SK-N-SH treated with all-trans-retinoic acid at 6 μM for 48 hours (cell line): ENCODE results near the gene TCFL5.

Source experiments
- ATAC-seq: fragments of 200-7000 bp; cut with Tn5 transposase; 3 replicates; pipeline ENCODE4 v1.9.1; 2020; ENCODE audit warnings: mild to moderate bottlenecking, moderate library complexity
- ARNTL ChIP-seq: fragments of 450-650 bp; formaldehyde crosslinking; IDR thresholded peaks from 2 replicates; pipeline ENCODE4 v1.5.0; 2020; ENCODE audit warnings: low read depth, mild to moderate bottlenecking, moderate library complexity, borderline replicate concordance
- BACH2 ChIP-seq: fragments of 250-450 bp; sonication (Bioruptor Pico); IDR thresholded peaks from 2 replicates; pipeline ENCODE4 v1.9.0; 2021; ENCODE audit warnings: mild to moderate bottlenecking, borderline replicate concordance
- CREB5 ChIP-seq: fragments of 250-450 bp; sonication (Bioruptor Pico); IDR thresholded peaks from 2 replicates; pipeline ENCODE4 v1.5.1; 2020; ENCODE audit warnings: low read depth, mild to moderate bottlenecking, moderate library complexity
- CSDC2 ChIP-seq: fragments of 250-450 bp; sonication (Bioruptor Pico); IDR thresholded peaks from 2 replicates; pipeline ENCODE4 v1.5.0; 2020; ENCODE audit warnings: mild to moderate bottlenecking, moderate library complexity
- ESRRG ChIP-seq: fragments of 250-450 bp; sonication (Bioruptor Pico); IDR thresholded peaks from 2 replicates; pipeline ENCODE4 v1.6.1; 2021; ENCODE audit warnings: mild to moderate bottlenecking
- GLIS3 ChIP-seq: fragments of 250-450 bp; sonication (Bioruptor Pico); IDR thresholded peaks from 2 replicates; pipeline ENCODE4 v1.5.0; 2020; ENCODE audit warnings: mild to moderate bottlenecking, moderate library complexity
- ISL1 ChIP-seq: fragments of 250-450 bp; sonication (Bioruptor Pico); IDR thresholded peaks from 2 replicates; pipeline ENCODE4 v2.1.2; 2022; ENCODE audit warnings: mild to moderate bottlenecking, moderate library complexity
- OSR1 ChIP-seq: fragments of 250-450 bp; sonication (Bioruptor Pico); IDR thresholded peaks from 2 replicates; pipeline ENCODE4 v1.8.0; 2022; ENCODE audit warnings: moderate library complexity, mild to moderate bottlenecking, inconsistent platforms
- PPARA ChIP-seq: fragments of 250-450 bp; sonication (Bioruptor Pico); IDR thresholded peaks from 2 replicates; pipeline ENCODE4 v1.5.0; 2020; ENCODE audit warnings: mild to moderate bottlenecking, borderline replicate concordance
- SNAI2 ChIP-seq: fragments of 250-450 bp; sonication (Bioruptor Pico); IDR thresholded peaks from 2 replicates; pipeline ENCODE4 v1.5.0; 2020; ENCODE audit warnings: mild to moderate bottlenecking, moderate library complexity
- TCF4 ChIP-seq: fragments of 250-450 bp; sonication (Bioruptor Pico); IDR thresholded peaks from 2 replicates; pipeline ENCODE4 v1.8.0; 2021; ENCODE audit warnings: mild to moderate bottlenecking, moderate library complexity, borderline replicate concordance
- ZC3H10 ChIP-seq: fragments of 250-450 bp; sonication (Bioruptor Pico); IDR thresholded peaks from 2 replicates; pipeline ENCODE4 v1.5.1; 2021; ENCODE audit warnings: mild to moderate bottlenecking, moderate library complexity
- ZFP3 ChIP-seq: fragments of 250-450 bp; sonication (Bioruptor Pico); IDR thresholded peaks from 2 replicates; pipeline ENCODE4 v1.5.0; 2020; ENCODE audit warnings: mild to moderate bottlenecking, moderate library complexity
- ZFP30 ChIP-seq: fragments of 450-650 bp; formaldehyde crosslinking; IDR thresholded peaks from 2 replicates; pipeline ENCODE4 v1.5.0; 2022; ENCODE audit warnings: mild to moderate bottlenecking, moderate library complexity
- ZNF565 ChIP-seq: fragments of 450-650 bp; formaldehyde crosslinking; conservative IDR thresholded peaks from 2 replicates; pipeline ENCODE4 v1.5.0; 2020; ENCODE audit warnings: low read depth, mild to moderate bottlenecking, moderate library complexity
- ZNF70 ChIP-seq: fragments of 450-650 bp; formaldehyde crosslinking; IDR thresholded peaks from 2 replicates; pipeline ENCODE4 v1.5.0; 2020; ENCODE audit warnings: mild to moderate bottlenecking, moderate library complexity
- ZNF8 ChIP-seq: fragments of 450-650 bp; formaldehyde crosslinking; IDR thresholded peaks from 2 replicates; pipeline ENCODE4 v1.5.0; 2020; ENCODE audit warnings: mild to moderate bottlenecking, moderate library complexity
- TF ChIP-seq, protein P1 (sequence below): fragments of 250-450 bp; sonication (Bioruptor Pico); IDR thresholded peaks from 2 replicates; pipeline ENCODE4 v1.5.0; 2020; ENCODE audit warnings: mild to moderate bottlenecking, moderate library complexity
- TF ChIP-seq, protein P2 (sequence below): fragments of 250-450 bp; sonication (Bioruptor Pico); IDR thresholded peaks from 2 replicates; pipeline ENCODE4 v1.8.0; 2021; ENCODE audit warnings: low read depth, mild to moderate bottlenecking, moderate library complexity, borderline replicate concordance
- TF ChIP-seq, protein P3 (sequence below): fragments of 250-450 bp; sonication (Bioruptor Pico); IDR thresholded peaks from 2 replicates; pipeline ENCODE4 v1.5.1; 2021; ENCODE audit warnings: mild to moderate bottlenecking, moderate library complexity

The TCFL5 gene

DNA sequence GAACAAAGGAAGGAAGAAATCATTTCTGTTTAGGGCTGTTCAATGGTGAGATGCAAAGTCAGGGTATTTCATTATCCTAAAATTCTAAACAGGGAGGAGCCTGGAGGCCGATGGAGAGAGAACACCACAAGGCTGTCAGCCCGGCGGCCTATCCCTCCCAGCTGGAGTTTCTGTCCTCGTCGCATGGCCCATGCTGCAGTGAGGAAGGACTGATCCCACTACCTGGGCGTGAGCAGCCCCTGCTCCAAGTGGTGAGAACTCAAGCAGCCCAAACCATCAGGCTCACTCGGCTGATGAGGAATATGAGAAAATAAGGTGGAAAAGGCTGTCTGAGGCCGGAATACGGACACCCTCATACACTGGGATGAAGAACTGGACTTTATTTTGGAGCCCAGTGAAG, 33.9 kb upstream of the TCFL5 start:
- no peak for TF ChIP-seq ZNF8 (CRISPR knock-in tag)
- no peak for TF ChIP-seq ZFP3 (CRISPR knock-in tag)
- TF ChIP-seq BACH2 (CRISPR knock-in tag) = no peak
- TF ChIP-seq, protein P1, sequence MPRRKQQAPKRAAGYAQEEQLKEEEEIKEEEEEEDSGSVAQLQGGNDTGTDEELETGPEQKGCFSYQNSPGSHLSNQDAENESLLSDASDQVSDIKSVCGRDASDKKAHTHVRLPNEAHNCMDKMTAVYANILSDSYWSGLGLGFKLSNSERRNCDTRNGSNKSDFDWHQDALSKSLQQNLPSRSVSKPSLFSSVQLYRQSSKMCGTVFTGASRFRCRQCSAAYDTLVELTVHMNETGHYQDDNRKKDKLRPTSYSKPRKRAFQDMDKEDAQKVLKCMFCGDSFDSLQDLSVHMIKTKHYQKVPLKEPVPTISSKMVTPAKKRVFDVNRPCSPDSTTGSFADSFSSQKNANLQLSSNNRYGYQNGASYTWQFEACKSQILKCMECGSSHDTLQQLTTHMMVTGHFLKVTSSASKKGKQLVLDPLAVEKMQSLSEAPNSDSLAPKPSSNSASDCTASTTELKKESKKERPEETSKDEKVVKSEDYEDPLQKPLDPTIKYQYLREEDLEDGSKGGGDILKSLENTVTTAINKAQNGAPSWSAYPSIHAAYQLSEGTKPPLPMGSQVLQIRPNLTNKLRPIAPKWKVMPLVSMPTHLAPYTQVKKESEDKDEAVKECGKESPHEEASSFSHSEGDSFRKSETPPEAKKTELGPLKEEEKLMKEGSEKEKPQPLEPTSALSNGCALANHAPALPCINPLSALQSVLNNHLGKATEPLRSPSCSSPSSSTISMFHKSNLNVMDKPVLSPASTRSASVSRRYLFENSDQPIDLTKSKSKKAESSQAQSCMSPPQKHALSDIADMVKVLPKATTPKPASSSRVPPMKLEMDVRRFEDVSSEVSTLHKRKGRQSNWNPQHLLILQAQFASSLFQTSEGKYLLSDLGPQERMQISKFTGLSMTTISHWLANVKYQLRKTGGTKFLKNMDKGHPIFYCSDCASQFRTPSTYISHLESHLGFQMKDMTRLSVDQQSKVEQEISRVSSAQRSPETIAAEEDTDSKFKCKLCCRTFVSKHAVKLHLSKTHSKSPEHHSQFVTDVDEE (CRISPR knock-in tag) = no peak
- no peak for TF ChIP-seq CSDC2 (CRISPR knock-in tag)
- TF ChIP-seq, all 23 proteins: peak for 0
- no peak for ATAC-seq

GRCh38 chr20:62894261-62894660, 32.6 kb upstream of the TCFL5 start:
- no peak for ATAC-seq
- TF ChIP-seq PPARA (CRISPR knock-in tag) (no peak), ZNF8 (CRISPR knock-in tag) (no peak), ISL1 (CRISPR knock-in tag) (no peak), BACH2 (CRISPR knock-in tag) (no peak), OSR1 (CRISPR knock-in tag) (no peak), ARNTL (CRISPR knock-in tag) (no peak), ZNF565 (CRISPR knock-in tag) (no peak), TCF4 (CRISPR knock-in tag) (no peak), ZFP30 (CRISPR knock-in tag) (no peak), ESRRG (CRISPR knock-in tag) (no peak), CREB5 (no peak)
- TF ChIP-seq, protein P2, sequence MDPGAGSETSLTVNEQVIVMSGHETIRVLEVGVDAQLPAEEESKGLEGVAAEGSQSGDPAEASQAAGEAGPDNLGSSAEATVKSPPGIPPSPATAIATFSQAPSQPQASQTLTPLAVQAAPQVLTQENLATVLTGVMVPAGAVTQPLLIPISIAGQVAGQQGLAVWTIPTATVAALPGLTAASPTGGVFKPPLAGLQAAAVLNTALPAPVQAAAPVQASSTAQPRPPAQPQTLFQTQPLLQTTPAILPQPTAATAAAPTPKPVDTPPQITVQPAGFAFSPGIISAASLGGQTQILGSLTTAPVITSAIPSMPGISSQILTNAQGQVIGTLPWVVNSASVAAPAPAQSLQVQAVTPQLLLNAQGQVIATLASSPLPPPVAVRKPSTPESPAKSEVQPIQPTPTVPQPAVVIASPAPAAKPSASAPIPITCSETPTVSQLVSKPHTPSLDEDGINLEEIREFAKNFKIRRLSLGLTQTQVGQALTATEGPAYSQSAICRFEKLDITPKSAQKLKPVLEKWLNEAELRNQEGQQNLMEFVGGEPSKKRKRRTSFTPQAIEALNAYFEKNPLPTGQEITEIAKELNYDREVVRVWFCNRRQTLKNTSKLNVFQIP (CRISPR knock-in tag) = no peak

DNA sequence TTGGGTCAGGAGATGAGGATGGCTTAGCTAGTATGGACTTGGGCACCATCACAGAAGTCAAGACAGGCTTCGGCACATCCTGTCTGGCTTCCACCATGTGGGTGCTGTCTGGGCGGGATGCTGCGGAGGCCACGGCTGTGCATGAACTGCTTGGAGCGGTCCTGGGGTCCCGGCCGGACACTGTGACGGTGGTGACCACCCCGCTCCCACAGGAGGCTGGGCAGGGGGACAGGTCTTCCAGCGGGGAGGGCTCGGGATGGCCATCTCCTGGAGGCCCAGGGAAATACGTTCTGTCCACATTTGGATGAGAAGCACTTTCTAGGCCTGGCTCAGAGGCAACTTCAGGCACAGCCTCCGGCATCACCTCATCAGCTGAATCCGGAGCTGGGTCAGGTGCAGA, 32.1 kb upstream of the TCFL5 start:
- no peak for TF ChIP-seq BACH2 (CRISPR knock-in tag)
- ATAC-seq = peak; percentile 29; the same call in 1 of the 3 replicates

- no peak for ATAC-seq
- TF ChIP-seq ZNF565 (CRISPR knock-in tag) = no peak
- TF ChIP-seq, protein P1 (CRISPR knock-in tag) = no peak
- no peak for TF ChIP-seq ZFP3 (CRISPR knock-in tag)
- TF ChIP-seq ISL1 (CRISPR knock-in tag) = no peak
- no peak for TF ChIP-seq ZFP30 (CRISPR knock-in tag)
- TF ChIP-seq GLIS3 (CRISPR knock-in tag) = no peak
- TF ChIP-seq CREB5 = no peak
- TF ChIP-seq, protein P3, sequence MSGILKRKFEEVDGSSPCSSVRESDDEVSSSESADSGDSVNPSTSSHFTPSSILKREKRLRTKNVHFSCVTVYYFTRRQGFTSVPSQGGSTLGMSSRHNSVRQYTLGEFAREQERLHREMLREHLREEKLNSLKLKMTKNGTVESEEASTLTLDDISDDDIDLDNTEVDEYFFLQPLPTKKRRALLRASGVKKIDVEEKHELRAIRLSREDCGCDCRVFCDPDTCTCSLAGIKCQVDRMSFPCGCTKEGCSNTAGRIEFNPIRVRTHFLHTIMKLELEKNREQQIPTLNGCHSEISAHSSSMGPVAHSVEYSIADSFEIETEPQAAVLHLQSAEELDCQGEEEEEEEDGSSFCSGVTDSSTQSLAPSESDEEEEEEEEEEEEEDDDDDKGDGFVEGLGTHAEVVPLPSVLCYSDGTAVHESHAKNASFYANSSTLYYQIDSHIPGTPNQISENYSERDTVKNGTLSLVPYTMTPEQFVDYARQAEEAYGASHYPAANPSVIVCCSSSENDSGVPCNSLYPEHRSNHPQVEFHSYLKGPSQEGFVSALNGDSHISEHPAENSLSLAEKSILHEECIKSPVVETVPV = no peak
- no peak for TF ChIP-seq ESRRG (CRISPR knock-in tag)
- no peak for TF ChIP-seq BACH2 (CRISPR knock-in tag)
- TF ChIP-seq OSR1 (CRISPR knock-in tag) = no peak
- TF ChIP-seq SNAI2 (CRISPR knock-in tag) = no peak
- no peak for TF ChIP-seq ZNF70 (CRISPR knock-in tag)
- no peak for TF ChIP-seq ZC3H10
- no peak for TF ChIP-seq ARNTL (CRISPR knock-in tag)
Observed at GRCh38 chr20:62892348-62893304, 31.0 kb upstream of the TCFL5 start.
